GM21723 (cell line): Measurements from ENCODE around the gene RPTOR.
A peak's percentile ranks its signal among the peaks of the same experiment; 100 is the strongest.
"Not testable (repeated sequence)": the region's sequence is repeated elsewhere in the genome, so short reads cannot be mapped to it uniquely, and the experiment has no call there.

Experiments used
- ATAC-seq: cut with Tn5 transposase; IDR thresholded peaks from one replicate; pipeline ENCODE4 v1.9.1; 2021; ENCODE audit warnings: mild to moderate bottlenecking, moderate library complexity; ENCODE audit not compliant: unreplicated experiment

The RPTOR gene

GRCh38 chr17:80868022-80868609 lies 323.5 kb downstream of the RPTOR start:
- no peak for ATAC-seq

GRCh38 chr17:80869481-80870145 lies 325.0 kb downstream of the RPTOR start:
- ATAC-seq = no peak

GRCh38 chr17:80870401-80870800 lies 325.8 kb downstream of the RPTOR start:
- ATAC-seq = no peak

- ATAC-seq = no peak
Observed at GRCh38 chr17:80871341-80871740, 326.7 kb downstream of the RPTOR start.

- no peak for ATAC-seq
Observed at GRCh38 chr17:80872001-80872500, 327.4 kb downstream of the RPTOR start.

- no peak for ATAC-seq
Observed at GRCh38 chr17:80872501-80873306, 328.1 kb downstream of the RPTOR start.

- no peak for ATAC-seq
Observed at GRCh38 chr17:80873307-80873951, 328.8 kb downstream of the RPTOR start.

GRCh38 chr17:80874866-80875445 lies 330.3 kb downstream of the RPTOR start:
- ATAC-seq = no peak

- ATAC-seq = not testable (repeated sequence)
Observed at GRCh38 chr17:80875480-80875995, 330.9 kb downstream of the RPTOR start.

GRCh38 chr17:80876456-80876949 lies 331.9 kb downstream of the RPTOR start:
- not testable (repeated sequence) for ATAC-seq

- peak; percentile 80 for ATAC-seq
Observed at GRCh38 chr17:80876950-80877728, 332.5 kb downstream of the RPTOR start.

GRCh38 chr17:80877729-80878303 lies 333.2 kb downstream of the RPTOR start:
- no peak for ATAC-seq

- ATAC-seq = no peak
Observed at GRCh38 chr17:80878876-80879722, 334.5 kb downstream of the RPTOR start.

- ATAC-seq = no peak
Observed at GRCh38 chr17:80879723-80880647, 335.3 kb downstream of the RPTOR start.

- no peak for ATAC-seq
Observed at GRCh38 chr17:80880648-80880985, 336.0 kb downstream of the RPTOR start.

- ATAC-seq = no peak
Observed at GRCh38 chr17:80881306-80881705, 336.7 kb downstream of the RPTOR start.

- ATAC-seq = no peak
Observed at GRCh38 chr17:80882323-80882722, 337.7 kb downstream of the RPTOR start.
